ENCODE data around the gene TTC17.

The TTC17 gene

DNA sequence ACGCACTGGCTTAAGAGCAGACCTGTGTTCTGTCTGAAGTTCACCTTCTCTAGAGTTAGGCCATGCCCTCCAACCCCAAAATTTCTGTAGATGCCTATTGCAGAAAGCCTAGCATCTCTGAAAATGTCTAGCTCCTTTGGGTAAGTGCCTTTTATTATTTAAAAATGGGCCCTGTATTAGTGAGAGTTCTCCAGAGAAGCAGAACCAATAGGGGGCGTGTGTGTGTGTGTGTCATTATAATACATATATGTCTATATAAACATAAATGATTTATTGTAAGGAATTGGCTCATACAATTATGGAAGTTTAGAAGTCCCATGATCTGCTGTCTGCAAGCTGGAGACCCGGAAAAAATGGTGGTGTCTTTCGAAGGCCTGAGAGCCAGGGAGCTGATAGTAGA, 144.7 kb downstream of the TTC17 start:
- ChIA-PET POLR2A (no interaction called here), CTCF (interaction anchor here (0.6 to 3.2 kb wide), 10 partner anchors 11 to 348 kb away, joined by 3 to 33 read pairs (median 6); no protein-coding TSS in a partner anchor)
- Histone ChIP-seq H3K36me3 (ENCODE audit: control insufficient read depth in 2 of 2, insufficient read depth in 1 of 2, low read length in 2 of 2) (no peaks in the 10 kb centered on the region), H3K4me1 (ENCODE audit: control insufficient read depth, insufficient read depth, low read length) (no peaks in the 10 kb centered on the region), H3K4me3 (ENCODE audit: low read depth, low read length) (no peak overlapping the region), H3K27ac (ENCODE audit: extremely low read depth, low read depth, low read length) (no peak overlapping the region), H3K9me3 (ENCODE audit: control insufficient read depth, insufficient read depth, low read depth, low read length) (no peaks in the 10 kb centered on the region)
- TF ChIP-seq ZNF221 (tag by site-specific recombination; IDR thresholded peaks at IDR 0.05; ENCODE audit: borderline replicate concordance), result no peak
- TF ChIP-seq SCRT2 (tag by site-specific recombination; IDR thresholded peaks at IDR 0.05), result no peak
- no peak for TF ChIP-seq SALL2 (tag by site-specific recombination; IDR thresholded peaks at IDR 0.05; ENCODE audit: borderline replicate concordance)
- no peak for TF ChIP-seq ZBTB1 (tag by site-specific recombination; IDR thresholded peaks at IDR 0.05)
- no peak for TF ChIP-seq ZNF626 (tag by site-specific recombination; IDR thresholded peaks at IDR 0.05)
- no peak for TF ChIP-seq ZFP3 (tag by site-specific recombination; IDR thresholded peaks at IDR 0.05; ENCODE audit: low read depth)
- no peak for TF ChIP-seq ZNF596 (tag by site-specific recombination; IDR thresholded peaks at IDR 0.05)
- no peak for TF ChIP-seq ZNF654 (tag by site-specific recombination; IDR thresholded peaks at IDR 0.05; ENCODE audit: low read depth)

DNA sequence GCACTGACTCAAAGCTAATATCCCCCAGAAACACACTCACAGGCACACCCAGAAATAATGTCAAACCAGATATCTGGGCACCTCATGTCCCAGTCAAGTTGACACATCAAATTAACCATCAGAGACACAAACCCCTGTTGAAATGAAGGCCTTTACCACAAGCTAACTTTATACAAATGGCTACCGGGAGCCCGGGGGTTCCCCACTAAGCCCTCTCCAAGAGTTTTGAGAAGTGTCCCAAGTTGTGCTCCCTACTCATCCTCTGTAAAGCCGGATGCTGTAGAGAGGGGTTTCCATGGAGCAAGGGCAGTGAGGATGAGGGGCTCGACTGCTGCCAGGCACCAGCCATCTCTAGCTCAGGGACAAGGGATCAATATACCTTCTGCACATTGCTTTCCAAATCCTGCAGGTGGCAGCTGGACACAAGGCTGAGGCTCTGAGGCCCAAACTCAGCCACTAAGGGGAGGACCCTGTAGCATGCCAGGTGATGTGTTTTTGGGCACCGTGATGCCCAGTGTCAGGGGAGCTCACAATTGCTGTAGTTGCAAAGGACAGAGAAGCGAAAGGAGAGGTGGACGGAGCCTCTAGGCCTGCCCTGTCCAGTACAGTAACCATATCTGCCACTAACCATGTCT, 145.7 kb downstream of the TTC17 start:
- H3K36me3 ChIP-seq (ENCODE audit: control insufficient read depth in 2 of 2, insufficient read depth in 1 of 2, low read length in 2 of 2), result no peaks in the 10 kb centered on the region
- CTCF ChIA-PET, result interaction anchor here (0.6 to 3.2 kb wide), 14 partner anchors 10 to 536 kb away, joined by 3 to 33 read pairs (median 5); no protein-coding TSS in a partner anchor
- no peak overlapping the region for H3K27ac ChIP-seq (ENCODE audit: extremely low read depth, low read depth, low read length)
- no peak overlapping the region for H3K4me3 ChIP-seq (ENCODE audit: low read depth, low read length)
- H3K9me3 ChIP-seq (ENCODE audit: control insufficient read depth, insufficient read depth, low read depth, low read length), result no peaks in the 10 kb centered on the region
- no peaks in the 10 kb centered on the region for H3K4me1 ChIP-seq (ENCODE audit: control insufficient read depth, insufficient read depth, low read length)
- no peak for TF ChIP-seq ZBTB48 (tag by site-specific recombination; IDR thresholded peaks at IDR 0.05)
- TF ChIP-seq, protein P1, sequence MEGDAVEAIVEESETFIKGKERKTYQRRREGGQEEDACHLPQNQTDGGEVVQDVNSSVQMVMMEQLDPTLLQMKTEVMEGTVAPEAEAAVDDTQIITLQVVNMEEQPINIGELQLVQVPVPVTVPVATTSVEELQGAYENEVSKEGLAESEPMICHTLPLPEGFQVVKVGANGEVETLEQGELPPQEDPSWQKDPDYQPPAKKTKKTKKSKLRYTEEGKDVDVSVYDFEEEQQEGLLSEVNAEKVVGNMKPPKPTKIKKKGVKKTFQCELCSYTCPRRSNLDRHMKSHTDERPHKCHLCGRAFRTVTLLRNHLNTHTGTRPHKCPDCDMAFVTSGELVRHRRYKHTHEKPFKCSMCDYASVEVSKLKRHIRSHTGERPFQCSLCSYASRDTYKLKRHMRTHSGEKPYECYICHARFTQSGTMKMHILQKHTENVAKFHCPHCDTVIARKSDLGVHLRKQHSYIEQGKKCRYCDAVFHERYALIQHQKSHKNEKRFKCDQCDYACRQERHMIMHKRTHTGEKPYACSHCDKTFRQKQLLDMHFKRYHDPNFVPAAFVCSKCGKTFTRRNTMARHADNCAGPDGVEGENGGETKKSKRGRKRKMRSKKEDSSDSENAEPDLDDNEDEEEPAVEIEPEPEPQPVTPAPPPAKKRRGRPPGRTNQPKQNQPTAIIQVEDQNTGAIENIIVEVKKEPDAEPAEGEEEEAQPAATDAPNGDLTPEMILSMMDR (tag by site-specific recombination; IDR thresholded peaks at IDR 0.05), result 0 out of 2 replicates have a peak, but pooled peaks have one; percentile 15
- POLR2A ChIA-PET, result no interaction called here

DNA sequence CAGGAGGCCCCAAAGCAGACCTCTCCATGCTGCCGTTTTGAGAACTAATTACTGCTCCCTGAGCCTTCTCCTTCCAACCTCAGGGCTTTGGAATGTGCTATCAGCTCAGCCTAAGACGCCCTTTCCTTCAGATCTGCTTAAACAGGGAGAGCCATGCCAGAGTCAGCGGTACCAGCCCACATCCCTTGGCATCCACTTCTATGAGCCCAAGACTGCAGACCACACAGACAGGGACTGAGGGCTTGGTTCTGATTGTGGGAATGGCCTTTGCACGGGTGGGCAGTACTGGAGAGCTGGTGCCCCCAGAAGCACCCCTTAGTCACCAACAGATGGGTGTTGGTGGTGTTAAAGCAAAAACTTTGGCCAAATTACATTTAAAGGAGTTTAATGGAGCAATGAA, 146.5 kb downstream of the TTC17 start:
- POLR2A ChIA-PET, result no interaction called here
- no peaks in the 10 kb centered on the region for H3K9me3 ChIP-seq (ENCODE audit: control insufficient read depth, insufficient read depth, low read depth, low read length)
- CTCF ChIA-PET, result interaction anchor here (0.6 to 3.2 kb wide), 9 partner anchors 9 to 536 kb away, joined by 3 to 33 read pairs (median 8); no protein-coding TSS in a partner anchor
- no peaks in the 10 kb centered on the region for H3K4me1 ChIP-seq (ENCODE audit: control insufficient read depth, insufficient read depth, low read length)
- no peaks in the 10 kb centered on the region for H3K36me3 ChIP-seq (ENCODE audit: control insufficient read depth in 2 of 2, insufficient read depth in 1 of 2, low read length in 2 of 2)
- H3K27ac ChIP-seq (ENCODE audit: extremely low read depth, low read depth, low read length), result no peak overlapping the region
- no peak overlapping the region for H3K4me3 ChIP-seq (ENCODE audit: low read depth, low read length)
- TF ChIP-seq ZNF830 (tag by site-specific recombination; IDR thresholded peaks at IDR 0.05; ENCODE audit: low read depth) (no peak), SCRT2 (tag by site-specific recombination; IDR thresholded peaks at IDR 0.05) (no peak), ZNF501 (tag by site-specific recombination; IDR thresholded peaks at IDR 0.05) (no peak), ZNF629 (tag by site-specific recombination; IDR thresholded peaks at IDR 0.05) (no peak), SP2 (tag by site-specific recombination; IDR thresholded peaks at IDR 0.05) (no peak), ZNF394 (tag by site-specific recombination; IDR thresholded peaks at IDR 0.05; ENCODE audit: borderline replicate concordance) (no peak), ZSCAN16 (tag by site-specific recombination; IDR thresholded peaks at IDR 0.05) (no peak), ZNF473 (tag by site-specific recombination; IDR thresholded peaks at IDR 0.05) (no peak), SP7 (tag by site-specific recombination; IDR thresholded peaks at IDR 0.05) (no peak), ZNF132 (tag by site-specific recombination; IDR thresholded peaks at IDR 0.05; ENCODE audit: borderline replicate concordance) (no peak), ZNF155 (tag by site-specific recombination; IDR thresholded peaks at IDR 0.05) (no peak), ZNF707 (tag by site-specific recombination; IDR thresholded peaks at IDR 0.05) (no peak), ZBTB21 (tag by site-specific recombination; IDR thresholded peaks at IDR 0.05) (no peak)
- TF ChIP-seq, protein P2, sequence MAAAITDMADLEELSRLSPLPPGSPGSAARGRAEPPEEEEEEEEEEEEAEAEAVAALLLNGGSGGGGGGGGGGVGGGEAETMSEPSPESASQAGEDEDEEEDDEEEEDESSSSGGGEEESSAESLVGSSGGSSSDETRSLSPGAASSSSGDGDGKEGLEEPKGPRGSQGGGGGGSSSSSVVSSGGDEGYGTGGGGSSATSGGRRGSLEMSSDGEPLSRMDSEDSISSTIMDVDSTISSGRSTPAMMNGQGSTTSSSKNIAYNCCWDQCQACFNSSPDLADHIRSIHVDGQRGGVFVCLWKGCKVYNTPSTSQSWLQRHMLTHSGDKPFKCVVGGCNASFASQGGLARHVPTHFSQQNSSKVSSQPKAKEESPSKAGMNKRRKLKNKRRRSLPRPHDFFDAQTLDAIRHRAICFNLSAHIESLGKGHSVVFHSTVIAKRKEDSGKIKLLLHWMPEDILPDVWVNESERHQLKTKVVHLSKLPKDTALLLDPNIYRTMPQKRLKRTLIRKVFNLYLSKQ (tag by site-specific recombination; IDR thresholded peaks at IDR 0.05; ENCODE audit: borderline replicate concordance), result no peak
- TF ChIP-seq, protein P3, sequence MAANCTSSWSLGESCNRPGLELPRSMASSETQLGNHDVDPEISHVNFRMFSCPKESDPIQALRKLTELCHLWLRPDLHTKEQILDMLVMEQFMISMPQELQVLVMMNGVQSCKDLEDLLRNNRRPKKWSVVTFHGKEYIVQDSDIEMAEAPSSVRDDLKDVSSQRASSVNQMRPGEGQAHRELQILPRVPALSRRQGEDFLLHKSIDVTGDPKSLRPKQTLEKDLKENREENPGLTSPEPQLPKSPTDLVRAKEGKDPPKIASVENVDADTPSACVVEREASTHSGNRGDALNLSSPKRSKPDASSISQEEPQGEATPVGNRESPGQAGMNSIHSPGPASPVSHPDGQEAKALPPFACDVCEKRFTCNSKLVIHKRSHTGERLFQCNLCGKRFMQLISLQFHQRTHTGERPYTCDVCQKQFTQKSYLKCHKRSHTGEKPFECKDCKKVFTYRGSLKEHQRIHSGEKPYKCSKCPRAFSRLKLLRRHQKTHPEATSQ (tag by site-specific recombination; IDR thresholded peaks at IDR 0.05), result no peak
- TF ChIP-seq, protein P4, sequence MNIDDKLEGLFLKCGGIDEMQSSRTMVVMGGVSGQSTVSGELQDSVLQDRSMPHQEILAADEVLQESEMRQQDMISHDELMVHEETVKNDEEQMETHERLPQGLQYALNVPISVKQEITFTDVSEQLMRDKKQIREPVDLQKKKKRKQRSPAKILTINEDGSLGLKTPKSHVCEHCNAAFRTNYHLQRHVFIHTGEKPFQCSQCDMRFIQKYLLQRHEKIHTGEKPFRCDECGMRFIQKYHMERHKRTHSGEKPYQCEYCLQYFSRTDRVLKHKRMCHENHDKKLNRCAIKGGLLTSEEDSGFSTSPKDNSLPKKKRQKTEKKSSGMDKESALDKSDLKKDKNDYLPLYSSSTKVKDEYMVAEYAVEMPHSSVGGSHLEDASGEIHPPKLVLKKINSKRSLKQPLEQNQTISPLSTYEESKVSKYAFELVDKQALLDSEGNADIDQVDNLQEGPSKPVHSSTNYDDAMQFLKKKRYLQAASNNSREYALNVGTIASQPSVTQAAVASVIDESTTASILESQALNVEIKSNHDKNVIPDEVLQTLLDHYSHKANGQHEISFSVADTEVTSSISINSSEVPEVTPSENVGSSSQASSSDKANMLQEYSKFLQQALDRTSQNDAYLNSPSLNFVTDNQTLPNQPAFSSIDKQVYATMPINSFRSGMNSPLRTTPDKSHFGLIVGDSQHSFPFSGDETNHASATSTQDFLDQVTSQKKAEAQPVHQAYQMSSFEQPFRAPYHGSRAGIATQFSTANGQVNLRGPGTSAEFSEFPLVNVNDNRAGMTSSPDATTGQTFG (tag by site-specific recombination; IDR thresholded peaks at IDR 0.05; ENCODE audit: borderline replicate concordance), result no peak
